KMS-11 (cell line): ENCODE measurements around the gene PPM1M.

Source experiments
- H2AFZ ChIP-seq: fragments of 200-600 bp; sonication (generic); 2 replicates; pipeline ENCODE4 v1.6.1; 2016; ENCODE audit warnings: antibody characterized with exemption, mixed run types, low read depth
- H3K27ac ChIP-seq: fragments of 200-600 bp; sonication (generic); 2 replicates; pipeline ENCODE4 v1.6.1; 2016; ENCODE audit warnings: mild to moderate bottlenecking, mixed run types
- H3K27me3 ChIP-seq: fragments of 200-600 bp; sonication (generic); 2 replicates; pipeline ENCODE4 v1.6.1; 2017; ENCODE audit warnings: mild to moderate bottlenecking, low read depth, mixed run types, moderate library complexity; ENCODE audit not compliant: insufficient read depth
- H3K36me3 ChIP-seq: fragments of 200-600 bp; sonication (generic); 2 replicates; pipeline ENCODE4 v1.6.1; 2017; ENCODE audit warnings: mild to moderate bottlenecking, mixed run types; ENCODE audit not compliant: insufficient read depth
- H3K4me1 ChIP-seq: fragments of 200-600 bp; sonication (generic); 2 replicates; pipeline ENCODE4 v1.6.1; 2016; ENCODE audit warnings: mild to moderate bottlenecking, low read depth, mixed run types; ENCODE audit not compliant: poor library complexity, severe bottlenecking
- H3K4me2 ChIP-seq: fragments of 200-600 bp; sonication (generic); 2 replicates; pipeline ENCODE4 v1.7.0; 2016; ENCODE audit warnings: mild to moderate bottlenecking, mixed run types
- H3K4me3 ChIP-seq: fragments of 200-600 bp; sonication (generic); IDR thresholded peaks from 2 replicates; pipeline ENCODE4 v1.6.1; 2017; ENCODE audit warnings: low read depth, low read length, mixed read lengths; ENCODE audit not compliant: insufficient read depth
- H3K79me2 ChIP-seq: fragments of 200-600 bp; sonication (generic); 2 replicates; pipeline ENCODE4 v1.6.1; 2016; ENCODE audit warnings: low read depth, mixed run types; ENCODE audit not compliant: insufficient read depth
- H3K9ac ChIP-seq: fragments of 200-600 bp; sonication (generic); 2 replicates; pipeline ENCODE4 v1.6.1; 2016; ENCODE audit warnings: mild to moderate bottlenecking, mixed run types
- H4K20me1 ChIP-seq: fragments of 200-600 bp; sonication (generic); 2 replicates; pipeline ENCODE4 v1.6.1; 2016; ENCODE audit warnings: mild to moderate bottlenecking, mixed run types; ENCODE audit not compliant: insufficient read depth
- CTCF ChIP-seq: fragments of 200-600 bp; sonication (generic); conservative IDR thresholded peaks from 2 replicates; pipeline ENCODE4 v1.6.1; 2017; ENCODE audit warnings: low read depth, mild to moderate bottlenecking, antibody characterized with exemption, low read length, moderate library complexity, mixed read lengths

Gene PPM1M

DNA sequence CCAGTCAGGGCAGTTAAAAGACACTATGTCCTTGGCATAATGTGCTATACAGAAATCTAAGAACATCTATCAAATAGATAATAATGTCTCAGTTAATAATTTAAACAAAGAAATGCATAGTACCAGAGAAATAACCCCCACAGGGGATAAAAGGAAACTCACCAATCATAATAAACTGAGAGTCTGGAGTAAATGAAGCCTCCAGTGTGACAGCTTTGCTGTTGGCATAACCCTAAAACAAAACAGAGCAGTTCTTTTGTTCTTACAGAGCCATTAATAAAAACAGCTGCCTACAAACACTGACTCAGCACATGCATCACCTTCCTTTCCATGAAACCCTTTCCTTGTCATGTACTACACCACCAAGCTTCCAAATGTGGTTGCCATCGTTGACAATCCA is 13.5 kb downstream of the PPM1M start:
- no peak overlapping the region for H3K4me2 ChIP-seq
- TF ChIP-seq CTCF: no peak

GRCh38 chr3:52259448-52259847 is 13.9 kb downstream of the PPM1M start:
- Histone ChIP-seq H3K27me3 (no peaks in the 10 kb centered on the region), H3K36me3 (peaks cover 6% of the 10 kb centered on the region; the same call in 1 of the 2 replicates), H3K27ac (no peak overlapping the region), H3K79me2 (peaks cover 14% of the 10 kb centered on the region; the same call in 1 of the 2 replicates), H4K20me1 (no peaks in the 10 kb centered on the region), H3K4me2 (no peak overlapping the region), H2AFZ (no peak overlapping the region), H3K9ac (no peak overlapping the region), H3K4me3 (no peak overlapping the region), H3K4me1 (peaks cover 58% of the 10 kb centered on the region)
- no peak for TF ChIP-seq CTCF

More for the DNA sequence above, 13.5 kb downstream of the PPM1M start:
- Histone ChIP-seq H3K79me2 (peaks cover 14% of the 10 kb centered on the region; the same call in 1 of the 2 replicates), H2AFZ (no peak overlapping the region), H4K20me1 (no peaks in the 10 kb centered on the region), H3K4me3 (no peak overlapping the region), H3K9ac (no peak overlapping the region), H3K27ac (no peak overlapping the region), H3K27me3 (no peaks in the 10 kb centered on the region), H3K4me1 (peaks cover 58% of the 10 kb centered on the region), H3K36me3 (peaks cover 6% of the 10 kb centered on the region; the same call in 1 of the 2 replicates)

DNA sequence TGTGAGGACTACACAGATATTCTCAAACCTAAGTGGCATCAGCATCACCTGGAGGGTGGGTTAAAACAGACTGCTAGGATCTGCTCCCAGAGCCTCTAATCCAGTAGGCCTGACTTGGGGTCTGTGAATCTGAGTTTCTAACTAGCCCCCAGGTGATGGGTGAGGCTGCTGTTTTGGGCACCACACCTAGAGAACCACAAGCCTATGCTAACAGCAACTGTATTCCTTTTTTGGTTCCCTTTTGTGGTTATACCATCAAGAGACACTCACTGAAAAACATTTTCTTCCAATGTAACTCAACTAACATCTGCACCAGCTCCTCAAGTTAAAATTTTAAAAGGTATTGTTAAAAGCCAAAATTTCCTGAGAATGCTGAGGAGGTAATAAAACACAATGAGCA is 16.9 kb downstream of the PPM1M start:
- Histone ChIP-seq H3K27ac (no peak overlapping the region), H3K4me1 (peaks cover 47% of the 10 kb centered on the region), H3K4me2 (no peak overlapping the region), H3K27me3 (no peaks in the 10 kb centered on the region), H3K4me3 (no peak overlapping the region), H4K20me1 (no peaks in the 10 kb centered on the region), H3K36me3 (peaks cover 3% of the 10 kb centered on the region; the same call in 1 of the 2 replicates), H3K9ac (no peak overlapping the region), H2AFZ (no peak overlapping the region), H3K79me2 (peaks cover 26% of the 10 kb centered on the region; the same call in 1 of the 2 replicates)
- TF ChIP-seq CTCF: no peak

- H3K36me3 ChIP-seq: peaks cover 3% of the 10 kb centered on the region; the same call in 1 of the 2 replicates
- H3K27me3 ChIP-seq: no peaks in the 10 kb centered on the region
- H4K20me1 ChIP-seq: peaks cover 6% of the 10 kb centered on the region
- no peak overlapping the region for H3K4me2 ChIP-seq
- H3K4me3 ChIP-seq: no peak overlapping the region
- no peak for TF ChIP-seq CTCF
- H3K9ac ChIP-seq: no peak overlapping the region
- H3K4me1 ChIP-seq: peaks cover 41% of the 10 kb centered on the region
- peaks cover 55% of the 10 kb centered on the region for H3K79me2 ChIP-seq
- no peak overlapping the region for H2AFZ ChIP-seq
- H3K27ac ChIP-seq: no peak overlapping the region
Measured at GRCh38 chr3:52265387-52265786, 19.8 kb downstream of the PPM1M start.
